ENCODE results near the gene FGF9. TPM values are rescaled to one million over a fixed set of nuclear protein-coding genes. Genes with fewer than 3 reads are reported as not detected.

FGF9 gene
- total RNA-seq, result 1.5 TPM

- DNase-seq (ENCODE audit: low spot score), result no peak
These were observed at the start of gene FGF9 for GRCh38 chr13:21670883-21671619. Gene FGF9 (plus strand): TSS chr13:21671073. CDS start chr13:21671913, 840 bp downstream.

GRCh38 chr13:21625366-21625765, 45.5 kb upstream of the FGF9 start:
- no peak for DNase-seq (ENCODE audit: low spot score)

- no peak for DNase-seq (ENCODE audit: low spot score)
These were observed 38.7 kb upstream of the FGF9 start for GRCh38 chr13:21632196-21632595.

- no peak for DNase-seq (ENCODE audit: low spot score)
These were observed 34.2 kb upstream of the FGF9 start for GRCh38 chr13:21636656-21637055.

GRCh38 chr13:21637296-21637695, 33.6 kb upstream of the FGF9 start:
- peak; percentile 80 for DNase-seq (ENCODE audit: low spot score)

- no peak for DNase-seq (ENCODE audit: low spot score)
These were observed 32.3 kb upstream of the FGF9 start for GRCh38 chr13:21638319-21639282.

- no peak for DNase-seq (ENCODE audit: low spot score)
These were observed 31.3 kb upstream of the FGF9 start for GRCh38 chr13:21639561-21639960.

- DNase-seq (ENCODE audit: low spot score), result no peak
These were observed 29.2 kb upstream of the FGF9 start for GRCh38 chr13:21641629-21642028.

- no peak for DNase-seq (ENCODE audit: low spot score)
These were observed 13.3 kb upstream of the FGF9 start for GRCh38 chr13:21657538-21657937.

GRCh38 chr13:21659087-21659486, 11.8 kb upstream of the FGF9 start:
- DNase-seq (ENCODE audit: low spot score), result no peak

GRCh38 chr13:21661097-21661909, 9.6 kb upstream of the FGF9 start:
- DNase-seq (ENCODE audit: low spot score), result no peak

- DNase-seq (ENCODE audit: low spot score), result no peak
These were observed 7.7 kb upstream of the FGF9 start for GRCh38 chr13:21663197-21663596.

- DNase-seq (ENCODE audit: low spot score), result no peak
These were observed 2.1 kb upstream of the FGF9 start for GRCh38 chr13:21668732-21669275.

- DNase-seq (ENCODE audit: low spot score), result no peak
These were observed 629 bp upstream of the FGF9 start for GRCh38 chr13:21670006-21670882.

- DNase-seq (ENCODE audit: low spot score), result no peak
These were observed 880 bp downstream of the FGF9 start for GRCh38 chr13:21671620-21672286.

- DNase-seq (ENCODE audit: low spot score), result no peak
These were observed 1.4 kb downstream of the FGF9 start for GRCh38 chr13:21672287-21672680.

- no peak for DNase-seq (ENCODE audit: low spot score)
These were observed 2.1 kb downstream of the FGF9 start for GRCh38 chr13:21672796-21673538.

GRCh38 chr13:21673539-21673788, 2.6 kb downstream of the FGF9 start:
- no peak for DNase-seq (ENCODE audit: low spot score)

- DNase-seq (ENCODE audit: low spot score), result no peak
These were observed 3.1 kb downstream of the FGF9 start for GRCh38 chr13:21673789-21674489.
